Stimulated activated CD4-positive, alpha-beta T cell treated with anti-CD3 and anti-CD28 coated beads, Interleukin-15, amount 100 ng/mL, for 1 hour (primary cell): Measurements from ENCODE around the gene EBNA1BP2.
"Not testable (repeated sequence)": the region's sequence is repeated elsewhere in the genome, so short reads cannot be mapped to it uniquely, and the experiment has no call there.

Experiments used
- DNase-seq, 2 donors: peaks; one replicate each; pipeline ENCODE4 v3.0.0-alpha.2; 2020; ENCODE audit warnings: low read depth in 1 of 2, low spot score in 1 of 2

Gene EBNA1BP2

GRCh38 chr1:43121256-43121900, 50.7 kb downstream of the EBNA1BP2 start:
- DNase-seq: no peak

- not testable (repeated sequence) for DNase-seq
These were observed 52.0 kb downstream of the EBNA1BP2 start for GRCh38 chr1:43119928-43120586.
